HG03354 (cell line): ENCODE results near the gene ATG9A.

Experiments
- ATAC-seq: cut with Tn5 transposase; IDR thresholded peaks from one replicate; pipeline ENCODE4 v1.9.1; 2021; ENCODE audit warnings: mild to moderate bottlenecking; ENCODE audit not compliant: unreplicated experiment, poor library complexity, severe bottlenecking

The ATG9A gene

GRCh38 chr2:219223831-219224610 lies 5.4 kb downstream of the ATG9A start:
- ATAC-seq, result no peak

- ATAC-seq, result no peak
Measured at GRCh38 chr2:219221957-219222518, 7.4 kb downstream of the ATG9A start.

GRCh38 chr2:219220652-219221402 lies 8.6 kb downstream of the ATG9A start:
- ATAC-seq, result no peak

GRCh38 chr2:219219784-219220532 lies 9.5 kb downstream of the ATG9A start:
- ATAC-seq, result no peak

GRCh38 chr2:219218732-219219701 lies 10.4 kb downstream of the ATG9A start, which contains the start of gene ABCB6:
Gene ABCB6 (minus strand): TSS chr2:219218958. CDS start chr2:219218673, 285 bp downstream.
- ATAC-seq, result peak; percentile 87

- ATAC-seq, result peak; percentile 38
Measured at GRCh38 chr2:219218217-219218731, 11.2 kb downstream of the ATG9A start.

GRCh38 chr2:219216535-219216915 lies 12.9 kb downstream of the ATG9A start:
- ATAC-seq, result no peak

GRCh38 chr2:219215871-219216534 lies 13.4 kb downstream of the ATG9A start:
- ATAC-seq, result no peak

GRCh38 chr2:219214786-219215185 lies 14.7 kb downstream of the ATG9A start:
- ATAC-seq, result no peak

- ATAC-seq, result no peak
Measured at GRCh38 chr2:219214141-219214540, 15.3 kb downstream of the ATG9A start.

- ATAC-seq, result no peak
Measured at GRCh38 chr2:219213486-219214071, 15.9 kb downstream of the ATG9A start.

GRCh38 chr2:219213026-219213415 lies 16.4 kb downstream of the ATG9A start:
- no peak for ATAC-seq

- no peak for ATAC-seq
Measured at GRCh38 chr2:219210886-219211362, 18.5 kb downstream of the ATG9A start.

GRCh38 chr2:219210196-219210885 lies 19.1 kb downstream of the ATG9A start:
- ATAC-seq, result no peak

- ATAC-seq, result no peak
Measured at GRCh38 chr2:219209236-219210195, 19.9 kb downstream of the ATG9A start.
